ENCODE measurements around the gene DOCK4. TPM values are rescaled to one million over a fixed set of nuclear protein-coding genes. Genes with fewer than 3 reads are reported as not detected.

The DOCK4 gene
- total and polyA plus RNA-seq, 2 experiments from 2014 or later, result 2.1 to 5.0 TPM

- H3K9me3 ChIP-seq (ENCODE audit: low read depth), result no peaks in the 10 kb centered on the region
- WGBS, 2 experiments (ENCODE audit: low coverage in 1 of 2, low lambda C conversion rate in 2 of 2, missing lambda C conversion rate in 2 of 2), result 98% methylated on average over 4 of the region's 4 CpGs
Measured at GRCh38 chr7:112154690-112155089, 51.5 kb downstream of the DOCK4 start.

GRCh38 chr7:112152186-112152585, 54.0 kb downstream of the DOCK4 start:
- Histone ChIP-seq H3K9me2 (ENCODE audit: insufficient read depth) (no peaks in the 10 kb centered on the region), H3K9me3 (ENCODE audit: low read depth) (no peaks in the 10 kb centered on the region), H3K4me1 (ENCODE audit: insufficient read depth) (peaks cover 10% of the 10 kb centered on the region), H3K36me3 (ENCODE audit: low read depth) (no peaks in the 10 kb centered on the region), H4K20me1 (ENCODE audit: insufficient read depth) (no peaks in the 10 kb centered on the region), H3K79me2 (ENCODE audit: insufficient read depth) (no peaks in the 10 kb centered on the region), H3K4me2 (ENCODE audit: unreplicated experiment) (no peak overlapping the region), H2AFZ (no peak overlapping the region), H3F3A (ENCODE audit: insufficient read depth) (no peaks in the 10 kb centered on the region), H3K4me3 (no peak overlapping the region), H3K27me3 (replicated peaks; ENCODE audit: insufficient read depth) (no peaks in the 10 kb centered on the region), H3K9ac (no peak overlapping the region), H3K27ac (no peak overlapping the region)
- 14 to 21% methylated on average over 2 of the region's 2 CpGs for WGBS, 2 experiments (ENCODE audit: low coverage in 1 of 2, low lambda C conversion rate in 2 of 2, missing lambda C conversion rate in 2 of 2)
- TF ChIP-seq EZH2 (IDR thresholded peaks at IDR 0.05; ENCODE audit: insufficient read depth, poor library complexity, severe bottlenecking) (no peak), EZH2phosphoT487 (IDR thresholded peaks at IDR 0.05; ENCODE audit: insufficient read depth, low read depth) (no peak)
- in situ Hi-C loops (cut with MboI), result no loop called here
- no peak for DNase-seq

More at GRCh38 chr7:112154690-112155089, 51.5 kb downstream of the DOCK4 start:
- no peaks in the 10 kb centered on the region for H3K79me2 ChIP-seq (ENCODE audit: insufficient read depth)
- H2AFZ ChIP-seq, result no peak overlapping the region
- TF ChIP-seq EZH2 (IDR thresholded peaks at IDR 0.05; ENCODE audit: insufficient read depth, poor library complexity, severe bottlenecking) (no peak), EZH2phosphoT487 (IDR thresholded peaks at IDR 0.05; ENCODE audit: insufficient read depth, low read depth) (no peak)
- H3K27me3 ChIP-seq (replicated peaks; ENCODE audit: insufficient read depth), result no peaks in the 10 kb centered on the region
- H3K4me3 ChIP-seq, result no peak overlapping the region
- H3K9me2 ChIP-seq (ENCODE audit: insufficient read depth), result no peaks in the 10 kb centered on the region
- H3K4me2 ChIP-seq (ENCODE audit: unreplicated experiment), result no peak overlapping the region
- H3F3A ChIP-seq (ENCODE audit: insufficient read depth), result no peaks in the 10 kb centered on the region
- no peak overlapping the region for H3K9ac ChIP-seq
- no peak overlapping the region for H3K27ac ChIP-seq
- DNase-seq, result no peak
- in situ Hi-C loops (cut with MboI), result no loop called here
- H3K4me1 ChIP-seq (ENCODE audit: insufficient read depth), result peaks cover 13% of the 10 kb centered on the region
- no peaks in the 10 kb centered on the region for H4K20me1 ChIP-seq (ENCODE audit: insufficient read depth)
- H3K36me3 ChIP-seq (ENCODE audit: low read depth), result no peaks in the 10 kb centered on the region

GRCh38 chr7:112150823-112151641, 55.2 kb downstream of the DOCK4 start:
- Histone ChIP-seq H3K4me1 (ENCODE audit: insufficient read depth) (peaks cover under 1% of the 10 kb centered on the region), H3K36me3 (ENCODE audit: low read depth) (no peaks in the 10 kb centered on the region), H3K27ac (no peak overlapping the region), H2AFZ (no peak overlapping the region), H3K4me2 (ENCODE audit: unreplicated experiment) (no peak overlapping the region), H3K27me3 (replicated peaks; ENCODE audit: insufficient read depth) (no peaks in the 10 kb centered on the region), H3K79me2 (ENCODE audit: insufficient read depth) (no peaks in the 10 kb centered on the region), H3K9me2 (ENCODE audit: insufficient read depth) (no peaks in the 10 kb centered on the region), H3K9me3 (ENCODE audit: low read depth) (no peaks in the 10 kb centered on the region), H3K4me3 (no peak overlapping the region), H3F3A (ENCODE audit: insufficient read depth) (no peaks in the 10 kb centered on the region), H3K9ac (no peak overlapping the region), H4K20me1 (ENCODE audit: insufficient read depth) (no peaks in the 10 kb centered on the region)
- in situ Hi-C loops (cut with MboI), result no loop called here
- 70 to 77% methylated on average over 5 of the region's 5 CpGs for WGBS, 2 experiments (ENCODE audit: low coverage in 1 of 2, low lambda C conversion rate in 2 of 2, missing lambda C conversion rate in 2 of 2)
- no peak for TF ChIP-seq EZH2 (IDR thresholded peaks at IDR 0.05; ENCODE audit: insufficient read depth, poor library complexity, severe bottlenecking)
- no peak for TF ChIP-seq EZH2phosphoT487 (IDR thresholded peaks at IDR 0.05; ENCODE audit: insufficient read depth, low read depth)
- peak; percentile 59 for DNase-seq

GRCh38 chr7:112149734-112150133, 56.5 kb downstream of the DOCK4 start:
- H2AFZ ChIP-seq, result no peak overlapping the region
- in situ Hi-C loops (cut with MboI), result no loop called here
- H3K79me2 ChIP-seq (ENCODE audit: insufficient read depth), result no peaks in the 10 kb centered on the region
- no peak overlapping the region for H3K27ac ChIP-seq
- H3K9me2 ChIP-seq (ENCODE audit: insufficient read depth), result no peaks in the 10 kb centered on the region
- H3K4me1 ChIP-seq (ENCODE audit: insufficient read depth), result no peaks in the 10 kb centered on the region
- TF ChIP-seq EZH2 (IDR thresholded peaks at IDR 0.05; ENCODE audit: insufficient read depth, poor library complexity, severe bottlenecking) (no peak), EZH2phosphoT487 (IDR thresholded peaks at IDR 0.05; ENCODE audit: insufficient read depth, low read depth) (no peak)
- H3K9me3 ChIP-seq (ENCODE audit: low read depth), result no peaks in the 10 kb centered on the region
- H4K20me1 ChIP-seq (ENCODE audit: insufficient read depth), result no peaks in the 10 kb centered on the region
- WGBS, 2 experiments (ENCODE audit: low coverage in 1 of 2, low lambda C conversion rate in 2 of 2, missing lambda C conversion rate in 2 of 2), result 64 to 66% methylated on average over 2 of the region's 2 CpGs
- no peaks in the 10 kb centered on the region for H3K36me3 ChIP-seq (ENCODE audit: low read depth)
- H3K9ac ChIP-seq, result no peak overlapping the region
- no peak overlapping the region for H3K4me2 ChIP-seq (ENCODE audit: unreplicated experiment)
- no peaks in the 10 kb centered on the region for H3F3A ChIP-seq (ENCODE audit: insufficient read depth)
- H3K4me3 ChIP-seq, result no peak overlapping the region
- DNase-seq, result no peak
- H3K27me3 ChIP-seq (replicated peaks; ENCODE audit: insufficient read depth), result no peaks in the 10 kb centered on the region
